Psoas muscle (tissue), 8 donors: ENCODE measurements around the gene KATNIP. TPM values are rescaled to one million over a fixed set of nuclear protein-coding genes. Genes with fewer than 3 reads are reported as not detected.

Experiments
- ATAC-seq, 4 donors: fragments of 200-7000 bp; cut with Tn5 transposase; one replicate each; pipeline ENCODE4 v1.9.1; 2020; ENCODE audit warnings: moderate library complexity in 3 of 4, mild to moderate bottlenecking in 2 of 4
- DNase-seq, 2 donors: peaks; one replicate each; pipeline ENCODE4 v3.0.0-alpha.2; 2020
- H3K27ac ChIP-seq: fragments of 200-600 bp; one replicate; pipeline ENCODE4 v1.8.0; 2022
- H3K27me3 ChIP-seq, 3 donors: fragments of 200-600 bp in 1 of 3; one replicate each; pipeline versions ENCODE4 v1.6.1 to v1.8.0; 2013 to 2022; ENCODE audit warnings: low read length in 2 of 3, mild to moderate bottlenecking in 2 of 3, moderate library complexity in 1 of 3; ENCODE audit not compliant: insufficient read depth in 3 of 3
- H3K36me3 ChIP-seq, 2 donors: fragments of 200-600 bp in 1 of 2; one replicate each; pipeline versions ENCODE4 v1.6.1 to v1.8.0; 2013 to 2022; ENCODE audit warnings: low read depth in 1 of 2, mild to moderate bottlenecking in 1 of 2, moderate library complexity in 1 of 2; ENCODE audit not compliant: insufficient read depth in 1 of 2
- H3K4me1 ChIP-seq: fragments of 200-600 bp; one replicate; pipeline ENCODE4 v1.8.0; 2022
- H3K4me3 ChIP-seq: fragments of 200-600 bp; one replicate; pipeline ENCODE4 v1.8.0; 2022; ENCODE audit warnings: mild to moderate bottlenecking
- H3K9me3 ChIP-seq: fragments of 200-600 bp; one replicate; pipeline ENCODE4 v1.8.0; 2022
- WGBS, 3 donors: extraction: QIAGEN DNeasy Blood & Tissue Kit; methylation state at CpG; one replicate each; pipeline versions ENCODE4 v1.1.6 to v1.1.7; 2013; 5-methylcytosine and 5-hydroxymethylcytosine counted together
- intact Hi-C, 2 donors: fragments of 100-400 bp; cut with DNase I; formaldehyde crosslinking; loops; one replicate each; pipeline versions ENCODE4 v1.11.0 to v1.14.2; 2022
- polyA plus RNA-seq, 3 donors: library from polyadenylated mRNA; stranded (reverse); fragments of 200-250 nt; gene quantifications; one replicate each; pipeline ENCODE4 v1.2.3, GENCODE V29; 2013
- total RNA-seq, 4 donors: library from RNA; stranded (reverse); fragmentation: NEBNext Ultra II Directional in 2 of 4; extraction: Animal tissue kit (Norgen Biotek cat#: 25700) in 2 of 4; gene quantifications; one replicate each; pipeline versions ENCODE4 v1.2.1 to v1.2.4, GENCODE V29; 2021 to 2023
- TF ChIP-seq, protein P1 (sequence below): fragments of 200-600 bp; IDR thresholded peaks from one replicate; pipeline ENCODE4 v1.8.0; 2022; ENCODE audit warnings: antibody characterized with exemption
- donor health status: healthy with polysubstance abuse.
- donor health status: DM: no; HTN: no; CAD: no; lungs with moderate emphysema.
- donor health status: Bipolar disorder and iron deficiency.
- donor health status: healthy.
- donor health status: DM: yes; HTN: yes; CAD: no.
- donor health status: DM: no; HTN: no; CAD: no.
- donor health status: DM: no; HTN: no; CAD: no.
- donor health status: DM: yes; HTN: yes; CAD: no.

KATNIP gene
- total and polyA plus RNA-seq, 7 donors: 4.5 to 9.6 (median 6.1) TPM

DNA sequence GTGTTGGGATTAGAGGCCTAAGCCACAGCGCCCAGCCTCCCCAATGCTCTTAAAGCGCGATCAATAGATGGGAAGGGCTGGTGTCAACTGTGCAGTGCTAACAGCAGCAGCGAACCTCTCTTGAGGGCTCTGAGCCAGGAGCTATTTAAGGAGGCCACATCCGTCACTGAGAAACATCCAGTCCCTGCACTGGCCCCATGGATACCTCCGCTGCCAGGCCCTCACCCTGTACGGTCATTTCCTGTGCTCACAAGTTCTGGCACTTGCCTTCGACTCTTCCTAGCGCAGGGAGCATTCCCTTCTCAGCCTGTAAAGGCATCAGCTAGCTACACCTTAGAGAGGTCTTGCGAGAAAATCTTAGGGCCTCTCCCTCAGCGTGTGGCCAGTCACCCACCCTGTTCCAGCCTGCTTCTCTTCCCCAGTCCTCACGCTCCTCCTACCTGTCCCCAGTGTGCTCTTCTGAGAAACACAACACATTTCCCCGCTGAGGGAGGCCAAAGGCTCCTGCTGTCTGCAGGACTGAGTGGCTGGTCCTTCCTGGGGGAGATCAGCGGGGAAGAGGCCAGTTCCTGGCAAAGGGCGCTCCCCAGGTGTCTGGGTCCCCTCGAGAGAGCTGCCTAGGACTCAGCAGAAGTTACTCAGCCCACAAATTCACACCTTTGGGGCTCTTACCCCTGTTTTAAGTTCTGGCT is 28.8 kb upstream of the KATNIP start:
- Histone ChIP-seq H3K27ac (peak overlapping the region; percentile 91), H3K4me1 (peaks cover 54% of the 10 kb centered on the region), H3K27me3 (no peaks in the 10 kb centered on the region), H3K4me3 (peak overlapping the region; percentile 8), H3K9me3 (no peaks in the 10 kb centered on the region), H3K36me3 (peaks cover 2 to 24% of the 10 kb centered on the region in 2 donors)
- peak; percentile 75 to 90 for DNase-seq
- peak; percentile 85 to 92 (median 87) for ATAC-seq
- 17 to 35% (median 20%) methylated on average over 16 of the region's 16 CpGs for WGBS, 3 donors
- TF ChIP-seq, protein P1, sequence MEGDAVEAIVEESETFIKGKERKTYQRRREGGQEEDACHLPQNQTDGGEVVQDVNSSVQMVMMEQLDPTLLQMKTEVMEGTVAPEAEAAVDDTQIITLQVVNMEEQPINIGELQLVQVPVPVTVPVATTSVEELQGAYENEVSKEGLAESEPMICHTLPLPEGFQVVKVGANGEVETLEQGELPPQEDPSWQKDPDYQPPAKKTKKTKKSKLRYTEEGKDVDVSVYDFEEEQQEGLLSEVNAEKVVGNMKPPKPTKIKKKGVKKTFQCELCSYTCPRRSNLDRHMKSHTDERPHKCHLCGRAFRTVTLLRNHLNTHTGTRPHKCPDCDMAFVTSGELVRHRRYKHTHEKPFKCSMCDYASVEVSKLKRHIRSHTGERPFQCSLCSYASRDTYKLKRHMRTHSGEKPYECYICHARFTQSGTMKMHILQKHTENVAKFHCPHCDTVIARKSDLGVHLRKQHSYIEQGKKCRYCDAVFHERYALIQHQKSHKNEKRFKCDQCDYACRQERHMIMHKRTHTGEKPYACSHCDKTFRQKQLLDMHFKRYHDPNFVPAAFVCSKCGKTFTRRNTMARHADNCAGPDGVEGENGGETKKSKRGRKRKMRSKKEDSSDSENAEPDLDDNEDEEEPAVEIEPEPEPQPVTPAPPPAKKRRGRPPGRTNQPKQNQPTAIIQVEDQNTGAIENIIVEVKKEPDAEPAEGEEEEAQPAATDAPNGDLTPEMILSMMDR: no peak
- intact Hi-C loops: no loop called here

DNA sequence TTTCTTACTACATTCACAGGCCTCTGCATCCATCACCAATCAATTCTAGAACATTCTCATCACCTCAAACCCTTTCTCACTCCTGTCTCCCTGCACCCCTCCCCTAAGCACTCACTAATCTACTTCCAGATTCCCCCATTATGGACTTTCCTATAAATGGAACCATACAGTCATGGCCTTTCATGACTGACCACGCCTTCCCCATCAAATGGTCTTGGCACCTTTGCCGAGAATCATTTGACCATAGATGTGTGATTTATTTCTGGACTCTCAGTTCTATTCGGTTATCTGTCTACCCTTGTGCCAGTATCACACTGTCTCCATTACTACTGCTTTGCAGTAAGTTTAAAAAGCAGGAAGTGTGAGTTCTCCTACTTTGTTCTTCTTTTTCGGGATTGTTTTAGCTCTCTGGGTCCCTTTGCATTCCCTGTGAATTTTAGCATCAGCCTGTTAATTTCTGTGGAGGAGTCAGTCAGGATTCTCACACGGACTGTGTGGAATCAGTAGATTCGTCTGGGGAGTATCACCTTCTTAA is 27.7 kb upstream of the KATNIP start:
- WGBS, 3 donors: 31 to 50% (median 40%) methylated on average over 6 of the region's 6 CpGs
- intact Hi-C loops: no loop called here
- peak overlapping the region; percentile 91 for H3K27ac ChIP-seq
- ATAC-seq (peak; percentile 58 to 77 (median 66)), DNase-seq (no peak)
- TF ChIP-seq, protein P1: no peak
- peaks cover 43% of the 10 kb centered on the region for H3K4me1 ChIP-seq
- no peaks in the 10 kb centered on the region for H3K9me3 ChIP-seq
- no peaks in the 10 kb centered on the region for H3K27me3 ChIP-seq
- H3K36me3 ChIP-seq: peaks cover 3 to 35% of the 10 kb centered on the region in 2 donors
- no peak overlapping the region for H3K4me3 ChIP-seq

DNA sequence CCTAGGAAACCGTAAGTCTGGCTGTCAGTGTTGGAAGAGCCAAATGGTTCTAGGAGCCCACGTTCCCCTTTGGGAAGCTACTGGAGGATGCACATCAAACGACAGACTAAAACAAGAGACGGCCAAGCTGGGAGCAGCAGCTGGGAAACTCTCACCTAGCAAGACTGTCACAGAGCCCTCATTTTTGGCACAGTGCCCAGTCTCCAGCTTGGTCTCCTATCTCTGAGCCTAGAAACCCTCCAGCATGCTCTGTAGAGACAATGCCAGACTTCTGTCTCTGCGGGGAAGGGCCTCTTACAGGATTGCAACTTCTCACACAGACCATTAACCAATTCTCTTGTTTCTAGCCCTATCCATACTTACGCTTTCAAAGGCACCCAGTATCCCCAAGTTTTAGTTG is 23.8 kb upstream of the KATNIP start:
- WGBS, 3 donors: 44 to 68% (median 50%) methylated on average over 6 of the region's 6 CpGs
- Histone ChIP-seq H3K27ac (peak overlapping the region; percentile 68), H3K4me1 (peaks cover 44% of the 10 kb centered on the region), H3K9me3 (no peaks in the 10 kb centered on the region), H3K4me3 (no peak overlapping the region), H3K36me3 (peaks cover 3 to 64% of the 10 kb centered on the region in 2 donors), H3K27me3 (no peaks in the 10 kb centered on the region)
- TF ChIP-seq, protein P1: no peak
- intact Hi-C loops: no loop called here
- ATAC-seq (peak; percentile 20 to 31 (median 26)), DNase-seq (peak; percentile 43 to 80)

DNA sequence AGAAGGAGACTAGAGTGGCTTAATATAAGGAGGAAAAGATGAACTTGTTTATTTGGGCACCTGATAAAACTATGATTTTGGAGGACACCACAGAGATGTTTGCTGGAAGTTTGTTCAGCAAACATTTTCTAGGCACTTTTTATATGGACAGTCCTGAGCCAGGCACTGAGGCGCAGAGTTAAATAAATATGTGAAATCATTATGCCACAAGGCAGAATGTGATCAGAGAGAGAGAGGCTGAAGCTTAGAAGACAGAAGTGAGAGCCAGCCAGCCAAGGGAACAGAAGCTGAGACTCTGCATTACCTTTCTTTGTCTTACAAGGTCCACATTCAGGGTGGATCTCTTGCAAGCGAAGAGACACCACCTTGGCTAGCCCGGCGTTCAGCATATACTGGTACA is 21.6 kb upstream of the KATNIP start:
- Histone ChIP-seq H3K4me1 (peaks cover 36% of the 10 kb centered on the region), H3K4me3 (no peak overlapping the region), H3K27me3 (no peaks in the 10 kb centered on the region), H3K27ac (peak overlapping the region; percentile 84), H3K36me3 (peaks cover 5 to 83% of the 10 kb centered on the region in 2 donors), H3K9me3 (no peaks in the 10 kb centered on the region)
- ATAC-seq: no peak
- intact Hi-C loops: no loop called here
- 82 to 99% (median 91%) methylated on average over 4 of the region's 4 CpGs for WGBS, 3 donors
- TF ChIP-seq, protein P1: no peak
- DNase-seq: no peak
